GM12875 (cell line): Measurements from ENCODE around the gene ARNT2.

Source experiments
- H3K4me3 ChIP-seq: one replicate; pipeline ENCODE4 v1.5.1; 2011; ENCODE audit warnings: low read depth, low read length, control low read depth
- CTCF ChIP-seq: IDR thresholded peaks from 2 replicates; pipeline ENCODE4 v1.5.1; 2011; ENCODE audit warnings: low read depth, mild to moderate bottlenecking, control low read depth, inconsistent platforms, low read length, moderate library complexity, borderline replicate concordance; ENCODE audit not compliant: insufficient read depth

ARNT2 gene

GRCh38 chr15:80464951-80465625 is 60.9 kb downstream of the ARNT2 start:
- no peak for TF ChIP-seq CTCF
- no peak overlapping the region for H3K4me3 ChIP-seq

GRCh38 chr15:80465626-80466005 is 61.4 kb downstream of the ARNT2 start:
- TF ChIP-seq CTCF: no peak
- no peak overlapping the region for H3K4me3 ChIP-seq

GRCh38 chr15:80466543-80466942 is 62.4 kb downstream of the ARNT2 start:
- no peak overlapping the region for H3K4me3 ChIP-seq
- no peak for TF ChIP-seq CTCF

GRCh38 chr15:80467311-80467714 is 63.1 kb downstream of the ARNT2 start:
- no peak overlapping the region for H3K4me3 ChIP-seq
- TF ChIP-seq CTCF: no peak

GRCh38 chr15:80468796-80469195 is 64.6 kb downstream of the ARNT2 start:
- no peak overlapping the region for H3K4me3 ChIP-seq
- no peak for TF ChIP-seq CTCF

GRCh38 chr15:80471881-80472280 is 67.7 kb downstream of the ARNT2 start:
- no peak for TF ChIP-seq CTCF
- H3K4me3 ChIP-seq: no peak overlapping the region
